BJ (cell line): ENCODE results near the gene MAGEA9B. TPM values are rescaled to one million over a fixed set of nuclear protein-coding genes. Genes with fewer than 3 reads are reported as not detected.
"Not testable (repeated sequence)": the region's sequence is repeated elsewhere in the genome, so short reads cannot be mapped to it uniquely, and the experiment has no call there.

ENCODE experiments used
- CTCF ChIA-PET: fragments of 350-600 bp; formaldehyde crosslinking; extraction: SDS; loops from one replicate; lab custom pipeline; 2021; ENCODE audit warnings: antibody characterized with exemption, inconsistent platforms; lab: Yijun Ruan, JAX
- POLR2A ChIA-PET: fragments of 300-600 bp; sonication (Branson Sonifier 250); formaldehyde crosslinking; extraction: SDS; loops from one replicate; lab custom pipeline; 2021; ENCODE audit warnings: antibody characterized with exemption; lab: Charles Lee
- DNase-seq: peaks from one replicate; pipeline ENCODE4 v3.0.0-alpha.2; 2011; ENCODE audit warnings: low read depth
- H3K27me3 ChIP-seq: 2 replicates; pipeline ENCODE4 v1.6.0; 2011; ENCODE audit warnings: low read length; ENCODE audit not compliant: control insufficient read depth, insufficient read depth
- H3K36me3 ChIP-seq: 2 replicates; pipeline ENCODE4 v1.5.1; 2011; ENCODE audit warnings: low read length; ENCODE audit not compliant: control insufficient read depth, insufficient read depth
- H3K4me3 ChIP-seq: 2 replicates; pipeline ENCODE4 v1.5.1; 2011; ENCODE audit warnings: low read depth, mild to moderate bottlenecking, control low read depth, low read length
- polyA plus RNA-seq: library from polyadenylated mRNA; depleted of rRNA; stranded (reverse); fragments of >200 nt; gene quantifications from 2 replicates; pipeline ENCODE4 v1.2.3, GENCODE V29; 2011
- TF ChIP-seq, protein P1 (sequence below): IDR thresholded peaks from 2 replicates; pipeline ENCODE4 v1.5.1; 2011; ENCODE audit warnings: low read depth, mild to moderate bottlenecking, control low read depth, inconsistent platforms, low read length, moderate library complexity; ENCODE audit not compliant: insufficient read depth

Gene MAGEA9B
- polyA plus RNA-seq, 1 experiment: not detected

DNA sequence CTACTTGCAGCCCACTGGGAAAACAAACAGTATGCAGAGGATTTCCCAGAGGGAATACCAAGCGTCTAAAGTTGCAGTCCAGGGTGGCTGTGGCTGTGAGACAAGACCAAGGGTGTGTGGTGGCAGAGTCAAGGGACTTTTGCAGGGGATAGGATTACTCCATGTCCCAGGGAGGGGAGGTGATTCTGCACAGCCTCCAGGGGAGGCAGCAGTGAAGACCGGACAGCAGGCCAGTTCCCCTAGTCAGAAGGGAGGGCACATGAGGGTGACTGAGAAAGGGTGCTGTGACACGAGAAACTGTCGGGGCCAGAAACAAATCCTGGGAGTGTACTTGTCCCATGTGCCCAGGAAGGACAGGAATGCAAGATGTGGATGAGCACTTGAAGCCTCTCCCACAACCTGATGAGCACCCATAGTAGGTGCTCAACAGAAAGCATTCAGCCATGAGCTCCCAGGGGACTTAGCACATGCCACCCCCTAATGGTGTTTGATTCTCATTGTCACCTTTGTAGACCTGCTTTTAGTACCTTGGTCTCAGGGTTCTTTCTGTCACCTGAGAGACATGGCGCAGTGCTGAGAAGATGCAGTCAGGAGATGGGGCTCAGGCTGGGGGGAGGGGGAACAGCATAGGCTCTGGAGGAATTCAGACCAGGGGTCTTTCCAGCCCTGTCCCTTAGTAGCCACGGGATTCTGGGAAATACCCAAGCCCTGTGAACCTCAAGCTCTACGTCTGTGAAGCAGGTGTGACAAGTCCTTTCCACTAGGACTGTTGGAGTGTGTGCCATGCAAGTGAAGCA lies 19.4 kb downstream of the MAGEA9B start:
- ChIA-PET CTCF (no interaction called here), POLR2A (no interaction called here)
- H3K27me3 ChIP-seq: no peaks in the 10 kb centered on the region
- TF ChIP-seq, protein P1, sequence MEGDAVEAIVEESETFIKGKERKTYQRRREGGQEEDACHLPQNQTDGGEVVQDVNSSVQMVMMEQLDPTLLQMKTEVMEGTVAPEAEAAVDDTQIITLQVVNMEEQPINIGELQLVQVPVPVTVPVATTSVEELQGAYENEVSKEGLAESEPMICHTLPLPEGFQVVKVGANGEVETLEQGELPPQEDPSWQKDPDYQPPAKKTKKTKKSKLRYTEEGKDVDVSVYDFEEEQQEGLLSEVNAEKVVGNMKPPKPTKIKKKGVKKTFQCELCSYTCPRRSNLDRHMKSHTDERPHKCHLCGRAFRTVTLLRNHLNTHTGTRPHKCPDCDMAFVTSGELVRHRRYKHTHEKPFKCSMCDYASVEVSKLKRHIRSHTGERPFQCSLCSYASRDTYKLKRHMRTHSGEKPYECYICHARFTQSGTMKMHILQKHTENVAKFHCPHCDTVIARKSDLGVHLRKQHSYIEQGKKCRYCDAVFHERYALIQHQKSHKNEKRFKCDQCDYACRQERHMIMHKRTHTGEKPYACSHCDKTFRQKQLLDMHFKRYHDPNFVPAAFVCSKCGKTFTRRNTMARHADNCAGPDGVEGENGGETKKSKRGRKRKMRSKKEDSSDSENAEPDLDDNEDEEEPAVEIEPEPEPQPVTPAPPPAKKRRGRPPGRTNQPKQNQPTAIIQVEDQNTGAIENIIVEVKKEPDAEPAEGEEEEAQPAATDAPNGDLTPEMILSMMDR: no peak
- no peak overlapping the region for H3K4me3 ChIP-seq
- no peak for DNase-seq
- no peaks in the 10 kb centered on the region for H3K36me3 ChIP-seq

DNA sequence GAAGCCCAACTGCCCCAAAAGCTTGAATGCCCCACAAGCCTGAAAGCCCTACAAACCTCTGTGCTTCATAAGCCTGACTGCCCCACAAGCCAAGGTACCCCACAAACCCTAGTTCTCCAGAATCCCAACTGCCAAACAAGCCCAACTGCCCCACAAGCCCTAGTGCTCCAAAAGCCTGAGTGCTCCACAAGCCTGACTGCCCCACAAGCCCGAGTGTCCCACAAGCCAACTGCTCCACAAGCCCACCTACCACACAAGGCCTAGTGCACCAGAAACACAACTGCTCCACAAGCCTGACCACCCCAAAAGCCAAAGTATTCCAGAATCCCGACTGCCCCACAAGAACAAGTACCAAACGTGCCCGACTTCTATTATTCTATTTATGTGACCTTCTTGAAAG lies 23.9 kb downstream of the MAGEA9B start:
- ChIA-PET CTCF (no interaction called here), POLR2A (no interaction called here)
- TF ChIP-seq, protein P1: no peak
- Histone ChIP-seq H3K4me3 (no peak overlapping the region), H3K27me3 (no peaks in the 10 kb centered on the region), H3K36me3 (no peaks in the 10 kb centered on the region)
- no peak for DNase-seq

DNA sequence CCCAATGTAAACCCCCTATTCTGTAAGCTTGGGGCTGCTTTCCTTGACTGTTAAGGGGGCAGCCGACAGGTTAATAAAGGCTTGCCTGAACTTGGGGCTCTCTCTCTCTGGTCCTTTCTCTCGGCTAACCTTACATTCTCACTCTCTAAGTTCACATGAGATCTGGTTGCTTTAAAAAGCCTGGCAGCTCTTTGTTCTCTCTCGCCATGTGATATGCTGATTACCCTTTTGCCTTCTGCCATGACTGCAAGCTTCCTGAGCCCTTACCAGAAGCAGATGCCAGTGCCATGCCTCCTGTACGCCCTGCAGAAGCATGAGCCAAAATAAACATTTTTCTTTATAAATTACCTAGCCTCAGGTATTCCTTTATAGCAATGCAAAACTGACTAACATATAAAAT lies 32.0 kb downstream of the MAGEA9B start:
- CTCF ChIA-PET, POLR2A ChIA-PET: not testable (repeated sequence)

DNA sequence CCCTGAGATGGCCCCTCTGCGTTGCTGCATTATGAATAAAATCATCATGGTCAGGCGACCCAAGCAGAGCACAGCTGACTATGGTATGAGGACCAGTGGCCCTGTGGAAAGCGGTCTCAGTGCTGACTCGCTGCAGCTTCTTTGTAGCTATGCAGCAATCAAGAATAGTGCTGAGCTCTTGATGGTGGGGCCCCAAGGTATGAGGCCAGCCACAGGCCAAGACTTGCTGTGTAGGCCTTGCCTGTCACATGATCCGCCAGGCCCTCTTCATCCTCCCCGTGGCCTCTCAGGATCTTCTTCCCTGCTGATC lies 35.4 kb downstream of the MAGEA9B start:
- H3K27me3 ChIP-seq, H3K36me3 ChIP-seq, POLR2A ChIA-PET, CTCF ChIA-PET, DNase-seq, H3K4me3 ChIP-seq: not testable (repeated sequence)

More for the DNA sequence above, 32.0 kb downstream of the MAGEA9B start:
- not testable (repeated sequence) for H3K4me3 ChIP-seq, DNase-seq, H3K27me3 ChIP-seq, H3K36me3 ChIP-seq

DNA sequence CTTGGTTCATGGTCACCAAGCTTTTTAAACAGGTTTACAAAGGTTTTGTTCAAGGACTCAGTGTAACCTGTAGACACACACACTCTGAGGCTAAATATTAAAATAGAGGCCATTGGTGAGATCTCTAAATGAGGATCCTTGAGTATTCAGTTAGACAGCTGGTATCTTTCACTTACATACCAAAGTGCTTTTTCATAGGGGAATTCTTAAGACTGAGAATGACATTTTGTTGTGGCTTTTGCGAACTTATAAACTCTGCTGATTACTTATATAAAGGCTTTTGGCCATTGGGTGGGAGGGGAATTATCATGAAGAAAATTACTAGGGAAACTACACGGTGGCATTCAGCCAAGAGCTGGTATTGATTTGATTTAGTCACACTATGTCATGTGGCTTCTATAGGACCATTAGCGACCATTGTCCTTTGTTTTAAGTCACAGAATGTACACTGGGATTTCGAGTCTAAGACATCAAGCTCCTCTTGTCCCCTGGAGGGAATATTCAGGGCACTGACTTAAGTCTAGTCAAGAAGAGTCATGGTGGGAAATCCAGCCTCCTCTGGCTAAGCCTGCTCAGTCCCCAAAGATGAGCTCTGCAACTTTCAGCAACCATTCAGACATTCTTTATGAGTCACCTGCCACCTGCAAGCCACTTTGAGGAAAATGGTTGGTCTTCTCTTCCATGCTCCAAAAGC lies 35.9 kb downstream of the MAGEA9B start:
- DNase-seq, H3K27me3 ChIP-seq, H3K36me3 ChIP-seq, POLR2A ChIA-PET, CTCF ChIA-PET, H3K4me3 ChIP-seq: not testable (repeated sequence)

DNA sequence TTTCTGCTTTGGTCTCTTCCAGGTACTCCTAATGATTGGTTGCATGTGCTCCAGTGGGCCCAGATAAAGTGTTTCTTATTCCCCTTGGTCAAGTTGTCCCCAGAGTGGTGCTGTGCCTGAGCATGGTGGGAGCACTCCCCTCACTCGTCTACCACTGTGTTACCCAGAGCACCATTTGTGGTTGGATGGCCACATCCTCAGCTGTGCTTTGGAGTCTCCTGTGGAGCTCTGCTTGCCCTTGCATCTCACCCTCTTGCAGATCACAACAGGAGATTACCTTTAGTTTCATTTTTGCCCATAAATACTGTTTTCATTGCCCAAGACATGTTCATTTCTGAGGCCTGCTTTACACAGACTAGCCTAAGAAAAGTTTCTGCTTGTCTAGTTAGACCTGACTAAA lies 36.8 kb downstream of the MAGEA9B start:
- DNase-seq, H3K4me3 ChIP-seq, POLR2A ChIA-PET, H3K36me3 ChIP-seq, H3K27me3 ChIP-seq, CTCF ChIA-PET: not testable (repeated sequence)

DNA sequence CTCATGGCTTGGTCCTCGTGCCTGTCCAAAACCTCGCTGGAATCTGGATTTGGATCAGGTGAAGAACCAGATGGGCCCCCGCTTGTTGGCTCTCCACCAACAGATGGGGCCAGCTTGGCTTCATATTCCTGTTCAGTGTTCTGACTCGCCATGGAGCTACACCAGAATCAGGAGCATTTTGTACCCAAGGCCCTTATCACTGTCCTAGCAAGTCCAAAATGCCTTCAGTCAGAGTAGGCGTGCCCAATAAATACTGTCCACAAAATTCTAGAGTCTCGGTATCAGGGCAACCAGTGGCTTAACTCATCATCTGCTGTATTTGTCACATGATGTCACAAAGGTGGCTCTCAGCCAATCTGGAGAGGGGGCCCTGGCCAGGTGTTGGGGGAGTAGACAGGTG lies 37.6 kb downstream of the MAGEA9B start, which contains the start of gene HSFX3:
Gene HSFX3, minus strand, starts transcription at position 224 of the 400 bp plus-strand sequence. Its CDS starts 72 bp downstream, at position 152.
- DNase-seq, H3K4me3 ChIP-seq, H3K27me3 ChIP-seq, POLR2A ChIA-PET, CTCF ChIA-PET, H3K36me3 ChIP-seq: not testable (repeated sequence)

DNA sequence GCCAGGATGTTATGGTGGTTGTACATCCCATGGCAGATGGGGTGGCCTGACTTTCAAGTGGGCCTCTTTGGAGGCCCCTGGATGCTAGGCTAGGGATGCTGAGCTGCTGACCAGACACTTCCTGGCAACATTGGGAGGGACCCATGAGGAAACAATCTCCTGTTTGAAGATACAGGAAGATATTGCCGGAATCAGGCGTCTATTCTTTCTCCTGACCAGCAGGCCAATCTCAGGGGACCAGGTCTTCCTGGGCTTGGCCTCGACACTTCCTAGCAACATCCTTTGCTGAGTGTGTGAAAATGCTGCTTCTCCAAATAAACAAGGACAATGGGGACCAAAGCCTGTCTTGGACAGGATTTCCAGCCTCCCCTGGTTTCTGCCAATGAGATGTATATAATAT lies 39.5 kb downstream of the MAGEA9B start:
- DNase-seq, H3K36me3 ChIP-seq, H3K4me3 ChIP-seq, H3K27me3 ChIP-seq, POLR2A ChIA-PET, CTCF ChIA-PET: not testable (repeated sequence)

DNA sequence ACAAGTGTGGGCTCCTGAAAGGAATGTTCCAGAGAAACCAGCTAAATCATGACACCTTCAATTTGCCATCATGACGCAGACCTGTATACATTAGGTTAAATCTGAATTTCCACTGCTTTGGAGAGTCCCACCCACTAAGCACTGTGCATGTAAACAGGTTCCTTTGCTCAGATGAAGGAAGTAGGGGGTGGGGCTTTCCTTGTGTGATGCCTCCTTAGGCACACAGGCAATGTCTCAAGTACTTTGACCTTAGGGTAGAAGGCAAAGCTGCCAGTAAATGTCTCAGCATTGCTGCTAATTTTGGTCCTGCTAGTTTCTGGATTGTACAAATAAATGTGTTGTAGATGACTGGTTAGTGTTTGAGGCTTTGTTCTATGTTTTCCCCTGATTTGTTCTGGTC lies 40.3 kb downstream of the MAGEA9B start:
- POLR2A ChIA-PET, CTCF ChIA-PET, H3K27me3 ChIP-seq, H3K4me3 ChIP-seq, H3K36me3 ChIP-seq, DNase-seq: not testable (repeated sequence)
